ENCODE results near the gene OMD. TPM values are rescaled to one million over a fixed set of nuclear protein-coding genes. Genes with fewer than 3 reads are reported as not detected.

OMD gene
- total and polyA plus RNA-seq, 7 donors, result 1.0 to 23.9 (median 11.4) TPM; not detected in 1

- Histone ChIP-seq H3K27ac (peak overlapping the region; percentile 26 to 69 (median 56)), H3K27me3 (no peaks in the 10 kb centered on the region), H3K4me3 (peak overlapping the region in 2 of 4 donors; percentile 29 to 35), H3K9me3 (no peaks in the 10 kb centered on the region), H3K36me3 (no peaks in the 10 kb centered on the region), H3K4me1 (peaks cover 0 to 61% (median 39%) of the 10 kb centered on the region in 4 donors)
- intact Hi-C loops (cut with DNase I), result no loop called here
- 59 to 66% methylated on average over 1 of the region's 1 CpG for WGBS, 2 donors
- TF ChIP-seq EP300 (IDR thresholded peaks at IDR 0.05) (no peak), POLR2A (IDR thresholded peaks at IDR 0.05) (no peak), POLR2AphosphoS5 (IDR thresholded peaks at IDR 0.05) (no peak)
- TF ChIP-seq, protein P1, sequence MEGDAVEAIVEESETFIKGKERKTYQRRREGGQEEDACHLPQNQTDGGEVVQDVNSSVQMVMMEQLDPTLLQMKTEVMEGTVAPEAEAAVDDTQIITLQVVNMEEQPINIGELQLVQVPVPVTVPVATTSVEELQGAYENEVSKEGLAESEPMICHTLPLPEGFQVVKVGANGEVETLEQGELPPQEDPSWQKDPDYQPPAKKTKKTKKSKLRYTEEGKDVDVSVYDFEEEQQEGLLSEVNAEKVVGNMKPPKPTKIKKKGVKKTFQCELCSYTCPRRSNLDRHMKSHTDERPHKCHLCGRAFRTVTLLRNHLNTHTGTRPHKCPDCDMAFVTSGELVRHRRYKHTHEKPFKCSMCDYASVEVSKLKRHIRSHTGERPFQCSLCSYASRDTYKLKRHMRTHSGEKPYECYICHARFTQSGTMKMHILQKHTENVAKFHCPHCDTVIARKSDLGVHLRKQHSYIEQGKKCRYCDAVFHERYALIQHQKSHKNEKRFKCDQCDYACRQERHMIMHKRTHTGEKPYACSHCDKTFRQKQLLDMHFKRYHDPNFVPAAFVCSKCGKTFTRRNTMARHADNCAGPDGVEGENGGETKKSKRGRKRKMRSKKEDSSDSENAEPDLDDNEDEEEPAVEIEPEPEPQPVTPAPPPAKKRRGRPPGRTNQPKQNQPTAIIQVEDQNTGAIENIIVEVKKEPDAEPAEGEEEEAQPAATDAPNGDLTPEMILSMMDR (IDR thresholded peaks at IDR 0.05), result no peak
- no peak for DNase-seq
These were observed 21.9 kb downstream of the OMD start for GRCh38 chr9:92402360-92402759.

DNA sequence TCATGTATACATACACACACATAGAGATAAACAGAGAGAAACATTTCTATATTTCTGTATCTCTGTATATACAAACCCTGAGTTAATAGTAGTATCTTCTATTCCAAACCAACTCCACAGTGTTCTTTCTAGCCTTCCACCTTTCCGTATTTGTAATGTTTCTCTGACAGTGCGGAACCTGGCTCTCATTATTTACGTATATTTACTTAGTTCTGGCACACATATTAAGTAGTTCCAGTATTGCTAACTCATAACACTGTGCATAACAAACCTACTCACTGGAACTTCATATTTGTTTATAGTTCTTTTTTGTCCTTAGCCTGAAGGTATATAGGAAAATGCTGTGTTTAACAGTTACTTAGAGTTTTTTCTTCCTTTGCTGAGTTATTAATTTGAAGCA lies 26.4 kb downstream of the OMD start:
- Histone ChIP-seq H3K4me3 (no peak overlapping the region), H3K27ac (peak overlapping the region in 3 of 4 donors; percentile 48 to 67 (median 54)), H3K36me3 (no peaks in the 10 kb centered on the region), H3K9me3 (no peaks in the 10 kb centered on the region), H3K4me1 (peaks cover 0 to 31% (median 17%) of the 10 kb centered on the region in 4 donors), H3K27me3 (no peaks in the 10 kb centered on the region)
- intact Hi-C loops (cut with DNase I), result no loop called here
- no peak for DNase-seq
- WGBS, 2 donors, result 94 to 97% methylated on average over 3 of the region's 3 CpGs
- peak; percentile 10 to 51 (median 25) for TF ChIP-seq POLR2AphosphoS5 (IDR thresholded peaks at IDR 0.05)
- TF ChIP-seq, protein P1 (IDR thresholded peaks at IDR 0.05), result no peak

GRCh38 chr9:92395617-92396016 lies 28.7 kb downstream of the OMD start:
- Histone ChIP-seq H3K4me1 (peaks cover 0 to 29% (median 15%) of the 10 kb centered on the region in 4 donors), H3K36me3 (no peaks in the 10 kb centered on the region), H3K27ac (no peak overlapping the region), H3K4me3 (no peak overlapping the region), H3K27me3 (no peaks in the 10 kb centered on the region), H3K9me3 (no peaks in the 10 kb centered on the region)
- no peak for TF ChIP-seq POLR2AphosphoS5 (IDR thresholded peaks at IDR 0.05)
- no peak for TF ChIP-seq EP300 (IDR thresholded peaks at IDR 0.05)
- TF ChIP-seq, protein P1 (IDR thresholded peaks at IDR 0.05), result no peak
- intact Hi-C loops (cut with DNase I), result no loop called here
- WGBS, 2 donors, result 95 to 96% methylated on average over 1 of the region's 1 CpG
- DNase-seq, result no peak

DNA sequence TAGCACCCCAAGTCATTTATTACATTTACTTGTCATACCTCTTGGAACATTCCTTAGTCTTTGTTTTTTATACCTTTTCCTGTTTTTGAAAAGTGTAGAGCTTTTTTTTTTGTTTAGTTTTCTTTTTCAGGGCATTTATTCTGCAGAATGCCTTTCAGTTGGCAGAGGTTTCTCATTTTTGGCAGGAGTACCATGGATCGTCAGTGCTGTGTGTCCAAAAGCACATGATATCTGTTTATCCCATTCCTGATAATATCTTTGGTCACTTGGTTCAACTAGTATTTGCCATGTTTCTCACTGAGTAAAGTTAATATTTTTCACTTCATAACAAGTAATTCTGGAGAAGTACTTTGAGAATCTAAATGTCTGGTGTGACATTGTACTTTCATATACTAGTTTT lies 30.6 kb downstream of the OMD start:
- TF ChIP-seq EP300 (IDR thresholded peaks at IDR 0.05) (no peak), POLR2A (IDR thresholded peaks at IDR 0.05) (no peak), POLR2AphosphoS5 (IDR thresholded peaks at IDR 0.05) (no peak)
- TF ChIP-seq, protein P1 (IDR thresholded peaks at IDR 0.05), result no peak
- H3K4me1 ChIP-seq, result peaks cover 0 to 40% (median 15%) of the 10 kb centered on the region in 4 donors
- WGBS, 2 donors, result 63 to 72% methylated on average over 1 of the region's 1 CpG

GRCh38 chr9:92392690-92393089 lies 31.6 kb downstream of the OMD start:
- 84 to 92% methylated on average over 2 of the region's 2 CpGs for WGBS, 2 donors
- peak overlapping the region in 1 of 4 donors; percentile 19 for H3K27ac ChIP-seq
- no peaks in the 10 kb centered on the region for H3K27me3 ChIP-seq
- H3K36me3 ChIP-seq, result no peaks in the 10 kb centered on the region
- H3K4me3 ChIP-seq, result no peak overlapping the region
- peaks cover 0 to 32% (median 11%) of the 10 kb centered on the region in 4 donors for H3K4me1 ChIP-seq
- no peaks in the 10 kb centered on the region for H3K9me3 ChIP-seq
- no peak for DNase-seq
- TF ChIP-seq POLR2AphosphoS5 (IDR thresholded peaks at IDR 0.05), result no peak
- TF ChIP-seq, protein P1 (IDR thresholded peaks at IDR 0.05), result no peak
- no peak for TF ChIP-seq POLR2A (IDR thresholded peaks at IDR 0.05)
- no peak for TF ChIP-seq EP300 (IDR thresholded peaks at IDR 0.05)
- intact Hi-C loops (cut with DNase I), result no loop called here

More for the DNA sequence above, 30.6 kb downstream of the OMD start:
- no peaks in the 10 kb centered on the region for H3K27me3 ChIP-seq
- H3K36me3 ChIP-seq, result no peaks in the 10 kb centered on the region
- H3K9me3 ChIP-seq, result no peaks in the 10 kb centered on the region
- intact Hi-C loops (cut with DNase I), result no loop called here
- H3K27ac ChIP-seq, result peak overlapping the region; percentile 19 to 57 (median 53)
- DNase-seq, result no peak
- H3K4me3 ChIP-seq, result peak overlapping the region in 1 of 4 donors; percentile 2

All from sigmoid colon (tissue), 7 donors.